Osteoblast (primary cell): ENCODE data around the gene DBH. TPM values are rescaled to one million over a fixed set of nuclear protein-coding genes. Genes with fewer than 3 reads are reported as not detected.

Experiments used
- DNase-seq: peaks from one replicate; pipeline ENCODE4 v3.0.0; 2011; ENCODE audit warnings: low spot score, mixed read lengths; ENCODE audit not compliant: insufficient read length; ENCODE audit errors: missing footprints
- H2AFZ ChIP-seq: 2 replicates; pipeline ENCODE4 v1.6.0; 2011; ENCODE audit warnings: mild to moderate bottlenecking, low read length
- H3K27ac ChIP-seq: 2 replicates; pipeline ENCODE4 v1.5.1; 2011; ENCODE audit warnings: mild to moderate bottlenecking, low read depth, low read length, moderate library complexity
- H3K27me3 ChIP-seq: 2 replicates; pipeline ENCODE4 v1.6.0; 2012; ENCODE audit warnings: mild to moderate bottlenecking, control low read depth, inconsistent platforms, low read length, moderate library complexity; ENCODE audit not compliant: insufficient read depth
- H3K36me3 ChIP-seq: 2 replicates; pipeline ENCODE4 v1.5.1; 2011; ENCODE audit warnings: mild to moderate bottlenecking, low read length, control low read depth, moderate library complexity; ENCODE audit not compliant: insufficient read depth
- H3K4me1 ChIP-seq: 2 replicates; pipeline ENCODE4 v1.5.1; 2011; ENCODE audit warnings: mild to moderate bottlenecking, low read length, control low read depth, moderate library complexity; ENCODE audit not compliant: insufficient read depth
- H3K4me2 ChIP-seq: 2 replicates; pipeline ENCODE4 v1.6.0; 2011; ENCODE audit warnings: mild to moderate bottlenecking, low read length; ENCODE audit not compliant: insufficient read depth
- H3K4me3 ChIP-seq: fragments of 200-600 bp; sonication (generic); 3 replicates; pipeline ENCODE4 v1.5.1; 2012; ENCODE audit warnings: mild to moderate bottlenecking, low read length, inconsistent platforms; ENCODE audit not compliant: insufficient read depth
- H3K79me2 ChIP-seq: 2 replicates; pipeline ENCODE4 v1.6.0; 2012; ENCODE audit warnings: mild to moderate bottlenecking, low read length, control low read depth, inconsistent platforms; ENCODE audit not compliant: insufficient read depth
- H3K9me3 ChIP-seq: 2 replicates; pipeline ENCODE4 v1.5.1; 2011; ENCODE audit warnings: low read depth, low read length, control low read depth
- H4K20me1 ChIP-seq: 2 replicates; pipeline ENCODE4 v1.6.0; 2012; ENCODE audit warnings: mild to moderate bottlenecking, low read length, control low read depth; ENCODE audit not compliant: insufficient read depth
- CTCF ChIP-seq: IDR thresholded peaks from 2 replicates; pipeline ENCODE4 v1.5.1; 2011; ENCODE audit warnings: mild to moderate bottlenecking, low read depth, low read length, moderate library complexity; ENCODE audit errors: extremely low read depth
- total RNA-seq: library from RNA; depleted of rRNA; stranded (reverse); fragments of >200 nt; gene quantifications from 2 replicates; pipeline ENCODE4 v1.2.3, GENCODE V29; 2012

DBH gene
- total RNA-seq, 1 donor, result not detected

GRCh38 chr9:133669182-133669801 is 33.1 kb downstream of the DBH start:
- Histone ChIP-seq H3K9me3 (no peaks in the 10 kb centered on the region), H4K20me1 (no peaks in the 10 kb centered on the region), H3K4me2 (no peak overlapping the region), H3K27me3 (no peaks in the 10 kb centered on the region), H2AFZ (no peak overlapping the region), H3K4me3 (no peak overlapping the region), H3K27ac (no peak overlapping the region), H3K4me1 (no peaks in the 10 kb centered on the region), H3K36me3 (no peaks in the 10 kb centered on the region), H3K79me2 (no peaks in the 10 kb centered on the region)
- DNase-seq, result no peak
- no peak for TF ChIP-seq CTCF

GRCh38 chr9:133670466-133670865 is 34.3 kb downstream of the DBH start:
- no peak overlapping the region for H3K4me2 ChIP-seq
- no peaks in the 10 kb centered on the region for H3K36me3 ChIP-seq
- H3K79me2 ChIP-seq, result no peaks in the 10 kb centered on the region
- no peak for TF ChIP-seq CTCF
- H3K27me3 ChIP-seq, result no peaks in the 10 kb centered on the region
- DNase-seq, result no peak
- H3K4me3 ChIP-seq, result no peak overlapping the region
- H3K27ac ChIP-seq, result no peak overlapping the region
- no peak overlapping the region for H2AFZ ChIP-seq
- H3K4me1 ChIP-seq, result no peaks in the 10 kb centered on the region
- no peaks in the 10 kb centered on the region for H4K20me1 ChIP-seq
- H3K9me3 ChIP-seq, result no peaks in the 10 kb centered on the region

GRCh38 chr9:133671371-133671770 is 35.2 kb downstream of the DBH start:
- no peaks in the 10 kb centered on the region for H3K9me3 ChIP-seq
- DNase-seq, result no peak
- TF ChIP-seq CTCF, result no peak
- no peaks in the 10 kb centered on the region for H3K27me3 ChIP-seq
- no peaks in the 10 kb centered on the region for H3K4me1 ChIP-seq
- no peaks in the 10 kb centered on the region for H3K79me2 ChIP-seq
- no peak overlapping the region for H3K4me3 ChIP-seq
- no peaks in the 10 kb centered on the region for H3K36me3 ChIP-seq
- H4K20me1 ChIP-seq, result no peaks in the 10 kb centered on the region
- no peak overlapping the region for H3K27ac ChIP-seq
- no peak overlapping the region for H2AFZ ChIP-seq
- H3K4me2 ChIP-seq, result no peak overlapping the region

- no peak overlapping the region for H2AFZ ChIP-seq
- H3K9me3 ChIP-seq, result no peaks in the 10 kb centered on the region
- H3K4me3 ChIP-seq, result no peak overlapping the region
- no peak for DNase-seq
- no peaks in the 10 kb centered on the region for H4K20me1 ChIP-seq
- no peak overlapping the region for H3K27ac ChIP-seq
- no peaks in the 10 kb centered on the region for H3K27me3 ChIP-seq
- no peak overlapping the region for H3K4me2 ChIP-seq
- TF ChIP-seq CTCF, result no peak
- no peaks in the 10 kb centered on the region for H3K36me3 ChIP-seq
- no peaks in the 10 kb centered on the region for H3K4me1 ChIP-seq
- no peaks in the 10 kb centered on the region for H3K79me2 ChIP-seq
Measured at GRCh38 chr9:133672503-133673257, 36.5 kb downstream of the DBH start.
